Transverse colon (tissue), 4 donors: ENCODE data around the gene TRA2B. TPM values are rescaled to one million over a fixed set of nuclear protein-coding genes. Genes with fewer than 3 reads are reported as not detected.
A peak's percentile ranks its signal among the peaks of the same experiment; 100 is the strongest.

ENCODE experiments used
- DNase-seq: peaks from one replicate; pipeline ENCODE4 v3.0.0-alpha.2; 2019
- H3K27ac ChIP-seq, 4 donors: fragments of 200-600 bp; sonication (generic); 2 replicates each; pipeline ENCODE4 v1.5.1; 2016 to 2018; ENCODE audit warnings: inconsistent platforms in 4 of 4
- H3K27me3 ChIP-seq: fragments of 200-600 bp; sonication (generic); 2 replicates; pipeline ENCODE4 v1.5.1; 2017; ENCODE audit warnings: inconsistent platforms
- H3K36me3 ChIP-seq, 4 donors: fragments of 200-600 bp; sonication (generic); 2 replicates each; pipeline ENCODE4 v1.5.1; 2017 to 2019; ENCODE audit warnings: inconsistent platforms in 4 of 4
- H3K4me1 ChIP-seq, 4 donors: fragments of 200-600 bp; sonication (generic); 2 replicates each; pipeline ENCODE4 v1.5.1; 2017 to 2020; ENCODE audit warnings: inconsistent platforms in 4 of 4
- H3K4me3 ChIP-seq, 4 donors: fragments of 200-600 bp; sonication (generic); 1 replicate in 1 of 4; 2 replicates in 3 of 4; pipeline versions ENCODE4 v1.5.1 to v1.6.1; 2017 to 2019; ENCODE audit warnings: inconsistent platforms in 4 of 4
- H3K9me3 ChIP-seq, 2 donors: fragments of 200-600 bp; sonication (generic); 2 replicates each; pipeline ENCODE4 v1.5.1; 2017 to 2019; ENCODE audit warnings: inconsistent platforms in 2 of 2
- EP300 ChIP-seq: sonication (generic); formaldehyde crosslinking; IDR thresholded peaks from one replicate; pipeline ENCODE4 v1.6.1; 2017; ENCODE audit warnings: antibody characterized with exemption, low read depth
- POLR2A ChIP-seq: fragments of 450-650 bp; IDR thresholded peaks from one replicate; pipeline ENCODE4 v1.6.1; 2016; ENCODE audit warnings: antibody characterized with exemption, mild to moderate bottlenecking, moderate library complexity
- POLR2AphosphoS5 ChIP-seq, 3 donors: sonication (generic); formaldehyde crosslinking; IDR thresholded peaks; one replicate each; pipeline ENCODE4 v1.6.1; 2016; ENCODE audit warnings: antibody characterized with exemption in 3 of 3
- WGBS, 2 donors: methylation state at CpG; one replicate each; pipeline ENCODE4 v1.1.5; 2018; ENCODE audit warnings: low coverage in 1 of 2; 5-methylcytosine and 5-hydroxymethylcytosine counted together
- in situ Hi-C, 4 donors: fragments of 200-750 bp; cut with MboI; loops; one replicate each; pipeline versions ENCODE4 v1.15.0 to v1.15.1; 2017; ENCODE audit warnings: low sequenced_read_pairs in 3 of 4, low pct_ligation_motif_present in 1 of 4, low pct_unique_long_range_greater_than_20kb in 1 of 4
- intact Hi-C: fragments of 100-400 bp; cut with DNase I; formaldehyde crosslinking; loops from one replicate; pipeline ENCODE4 v1.15.1; 2023; ENCODE audit warnings: low total_unique reads
- total RNA-seq, 4 donors: library from RNA; depleted of rRNA; stranded (reverse); fragments of >200 nt; gene quantifications; one replicate each; pipeline ENCODE4 v1.1.0, GENCODE V29; 2016
- TF ChIP-seq, protein P1 (sequence below), 5 experiments: fragments of 200-600 bp in 3 of 5; fragments of 450-650 bp in 2 of 5; sonication (generic) in 3 of 5; IDR thresholded peaks; 1 replicate in 2 of 5; 2 replicates in 3 of 5; pipeline ENCODE4 v1.5.1; 2016 to 2017; ENCODE audit warnings: antibody characterized with exemption in 5 of 5, inconsistent platforms in 3 of 5, mild to moderate bottlenecking in 2 of 5, moderate library complexity in 1 of 5

Gene TRA2B
- total RNA-seq, 4 donors from 2014 or later: 69.1 to 154 (median 92.6) TPM

DNA sequence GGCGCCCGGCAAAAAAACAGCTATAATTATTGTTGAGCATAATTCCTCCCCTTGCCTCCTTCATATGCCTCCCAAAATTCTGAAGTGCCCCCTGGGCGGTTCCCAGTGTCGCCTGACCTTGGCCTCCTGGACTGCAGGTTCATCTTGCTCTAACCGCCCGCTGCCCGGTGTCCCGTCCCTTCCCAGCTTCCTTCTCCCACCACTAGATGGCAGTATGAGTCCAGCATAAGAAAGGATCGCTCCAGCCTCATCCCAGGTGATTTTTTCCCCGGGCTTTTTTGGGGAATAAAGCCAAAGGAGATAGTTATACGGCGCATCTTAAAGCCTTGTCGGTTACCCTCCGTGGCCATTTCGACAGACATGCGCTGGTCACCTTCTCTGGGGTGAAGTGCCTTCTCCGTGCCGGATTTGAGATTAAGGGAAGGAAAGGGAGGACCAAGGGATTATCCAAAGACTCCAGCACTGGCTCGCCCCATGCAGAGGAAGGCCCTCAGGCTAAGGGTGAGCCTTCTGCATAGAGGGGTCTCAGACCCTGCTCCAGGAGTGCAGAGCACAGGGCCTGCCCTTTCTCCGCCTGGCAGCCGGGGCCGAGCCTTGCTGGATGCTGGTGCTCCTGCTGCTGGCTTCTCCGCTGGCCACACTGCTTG lies 45.8 kb upstream of the TRA2B start:
- intact Hi-C loops: loop anchor here (1.0 to 10.0 kb wide), 2 partner anchors 258 to 631 kb away; partner anchors contain the start of gene AHSG

DNA sequence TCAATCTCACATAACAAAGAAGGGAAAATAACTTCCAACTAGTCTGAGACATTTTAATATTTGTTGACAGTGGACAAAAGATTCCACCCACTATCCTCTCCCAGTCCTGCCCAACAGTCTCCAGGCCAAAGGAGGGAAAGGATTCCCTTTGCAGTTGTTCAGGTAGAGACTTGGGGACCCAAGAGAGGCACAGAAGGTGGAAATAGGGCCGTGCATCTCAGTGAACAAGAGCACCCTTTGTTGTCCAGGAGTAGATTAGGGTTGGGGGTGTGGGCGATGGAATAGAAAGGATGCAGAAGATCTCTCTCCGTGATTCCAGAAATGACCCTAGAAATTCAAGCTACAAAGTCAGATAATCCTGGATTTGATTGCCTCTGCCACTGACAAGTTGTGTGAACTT lies 44.8 kb upstream of the TRA2B start:
- 63 to 71% methylated on average over 3 of the region's 3 CpGs for WGBS, 2 donors
- TF ChIP-seq POLR2A (no peak), POLR2AphosphoS5 (IDR thresholded peaks at IDR 0.05) (no peak), EP300 (no peak)
- TF ChIP-seq, protein P1, sequence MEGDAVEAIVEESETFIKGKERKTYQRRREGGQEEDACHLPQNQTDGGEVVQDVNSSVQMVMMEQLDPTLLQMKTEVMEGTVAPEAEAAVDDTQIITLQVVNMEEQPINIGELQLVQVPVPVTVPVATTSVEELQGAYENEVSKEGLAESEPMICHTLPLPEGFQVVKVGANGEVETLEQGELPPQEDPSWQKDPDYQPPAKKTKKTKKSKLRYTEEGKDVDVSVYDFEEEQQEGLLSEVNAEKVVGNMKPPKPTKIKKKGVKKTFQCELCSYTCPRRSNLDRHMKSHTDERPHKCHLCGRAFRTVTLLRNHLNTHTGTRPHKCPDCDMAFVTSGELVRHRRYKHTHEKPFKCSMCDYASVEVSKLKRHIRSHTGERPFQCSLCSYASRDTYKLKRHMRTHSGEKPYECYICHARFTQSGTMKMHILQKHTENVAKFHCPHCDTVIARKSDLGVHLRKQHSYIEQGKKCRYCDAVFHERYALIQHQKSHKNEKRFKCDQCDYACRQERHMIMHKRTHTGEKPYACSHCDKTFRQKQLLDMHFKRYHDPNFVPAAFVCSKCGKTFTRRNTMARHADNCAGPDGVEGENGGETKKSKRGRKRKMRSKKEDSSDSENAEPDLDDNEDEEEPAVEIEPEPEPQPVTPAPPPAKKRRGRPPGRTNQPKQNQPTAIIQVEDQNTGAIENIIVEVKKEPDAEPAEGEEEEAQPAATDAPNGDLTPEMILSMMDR (IDR thresholded peaks at IDR 0.05): no peak
- Histone ChIP-seq H3K4me3 (no peak overlapping the region), H3K36me3 (peaks cover 0 to 4% (median 1%) of the 10 kb centered on the region in 4 donors), H3K27ac (no peak overlapping the region), H3K27me3 (peaks cover 7% of the 10 kb centered on the region), H3K4me1 (peaks cover 0 to 5% (median 2%) of the 10 kb centered on the region in 4 donors), H3K9me3 (no peaks in the 10 kb centered on the region)
- intact Hi-C loops (loop anchor here (10.0 kb wide), 1 partner anchor 632 kb away; the partner anchor contains the start of gene AHSG), in situ Hi-C loops (loop anchor here (10.0 to 25.0 kb wide), 7 partner anchors 255 to 830 kb away; partner anchors contain the start of genes CRYGS (in 1 of the 4) and RFC4 (in 1 of the 4))
- no peak for DNase-seq

More for the DNA sequence above, 45.8 kb upstream of the TRA2B start:
- no peak for TF ChIP-seq POLR2AphosphoS5 (IDR thresholded peaks at IDR 0.05)
- TF ChIP-seq, protein P1 (IDR thresholded peaks at IDR 0.05): peak; percentile 89 to 94 (median 92)
- no peak overlapping the region for H3K4me3 ChIP-seq
- H3K27ac ChIP-seq: no peak overlapping the region
- peaks cover 0 to 5% (median 2%) of the 10 kb centered on the region in 4 donors for H3K4me1 ChIP-seq
- 23% methylated on average over 23 of the region's 23 CpGs; no CpG with 5 or more reads in 1 of the 2 donors for WGBS, 2 donors
- DNase-seq: peak; percentile 75
- peaks cover 7% of the 10 kb centered on the region for H3K27me3 ChIP-seq
- peaks cover 0 to 4% (median 1%) of the 10 kb centered on the region in 4 donors for H3K36me3 ChIP-seq
- in situ Hi-C loops: loop anchor here (10.0 to 25.0 kb wide), 7 partner anchors 254 to 829 kb away; partner anchors contain the start of genes CRYGS (in 1 of the 4) and RFC4 (in 1 of the 4)
- H3K9me3 ChIP-seq: no peaks in the 10 kb centered on the region

DNA sequence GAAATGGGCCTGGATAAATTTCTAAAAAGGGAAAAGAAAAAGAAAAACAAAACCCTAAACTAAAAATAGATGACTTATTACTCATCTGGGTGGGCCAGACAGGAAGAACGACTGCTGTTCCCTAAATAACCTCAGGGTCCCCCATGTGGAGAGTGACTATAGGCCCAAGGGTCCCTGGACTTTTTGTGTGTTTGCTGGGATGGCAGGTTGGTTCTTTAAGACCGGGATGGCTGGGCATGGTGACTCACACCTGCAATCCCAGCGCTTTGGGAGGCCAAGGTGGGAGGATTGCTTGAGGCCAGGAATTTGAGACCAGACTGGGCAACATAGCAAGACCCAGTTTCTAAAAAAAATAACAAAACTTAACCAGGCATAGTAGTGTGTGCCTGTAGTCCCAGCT lies 43.8 kb upstream of the TRA2B start:
- Histone ChIP-seq H3K4me1 (peaks cover 0 to 5% (median 2%) of the 10 kb centered on the region in 4 donors), H3K36me3 (peaks cover 0 to 4% (median 1%) of the 10 kb centered on the region in 4 donors), H3K27ac (no peak overlapping the region), H3K27me3 (peaks cover 7% of the 10 kb centered on the region), H3K4me3 (no peak overlapping the region), H3K9me3 (no peaks in the 10 kb centered on the region)
- DNase-seq: no peak
- no peak for TF ChIP-seq EP300
- no peak for TF ChIP-seq POLR2AphosphoS5 (IDR thresholded peaks at IDR 0.05)
- TF ChIP-seq, protein P1 (IDR thresholded peaks at IDR 0.05): no peak
- TF ChIP-seq POLR2A: no peak
- in situ Hi-C loops: loop anchor here (10.0 to 25.0 kb wide), 7 partner anchors 256 to 831 kb away; partner anchors contain the start of genes CRYGS (in 1 of the 4) and RFC4 (in 1 of the 4)
- intact Hi-C loops: loop anchor here (10.0 kb wide), 1 partner anchor 633 kb away; the partner anchor contains the start of gene AHSG
- WGBS, 2 donors: 63 to 100% methylated on average over 2 to 3 of the region's 3 CpGs

DNA sequence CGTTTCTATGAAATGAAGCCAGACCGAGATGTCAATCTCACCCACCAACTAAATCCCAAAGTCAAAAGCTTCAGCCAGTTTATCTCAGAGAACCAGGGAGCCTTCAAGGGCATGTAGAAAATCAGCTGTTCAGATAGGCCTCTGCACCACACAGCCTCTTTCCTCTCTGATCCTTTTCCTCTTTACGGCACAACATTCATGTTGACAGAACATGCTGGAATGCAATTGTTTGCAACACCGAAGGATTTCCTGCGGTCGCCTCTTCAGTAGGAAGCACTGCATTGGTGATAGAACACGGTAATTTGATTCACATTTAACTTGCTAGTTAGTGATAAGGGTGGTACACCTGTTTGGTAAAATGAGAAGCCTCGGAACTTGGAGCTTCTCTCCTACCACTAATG lies 41.9 kb upstream of the TRA2B start:
- DNase-seq: no peak
- peaks cover 0 to 5% (median 2%) of the 10 kb centered on the region in 4 donors for H3K4me1 ChIP-seq
- in situ Hi-C loops (loop anchor here (10.0 to 25.0 kb wide), 7 partner anchors 258 to 833 kb away; partner anchors contain the start of genes CRYGS (in 1 of the 4) and RFC4 (in 1 of the 4)), intact Hi-C loops (loop anchor here (10.0 kb wide), 2 partner anchors 565 to 635 kb away; partner anchors contain the start of genes AHSG and CRYGS)
- H3K9me3 ChIP-seq: no peaks in the 10 kb centered on the region
- H3K4me3 ChIP-seq: no peak overlapping the region
- H3K27me3 ChIP-seq: peaks cover 7% of the 10 kb centered on the region
- TF ChIP-seq EP300: no peak
- TF ChIP-seq, protein P1 (IDR thresholded peaks at IDR 0.05): no peak
- peaks cover 0 to 4% (median 1%) of the 10 kb centered on the region in 4 donors for H3K36me3 ChIP-seq
- 78 to 85% methylated on average over 7 to 8 of the region's 8 CpGs for WGBS, 2 donors
- no peak overlapping the region for H3K27ac ChIP-seq
